GM12891 (cell line): ENCODE results near the gene HSD17B12.

Experiments used
- DNase-seq: peaks from one replicate; pipeline ENCODE4 v3.0.0; 2011; ENCODE audit warnings: low spot score; ENCODE audit not compliant: insufficient read length
- FAIRE-seq: peaks from 2 replicates; lab custom pipeline; 2011; peaks lifted over from hg19 to GRCh38; lab: Jason Lieb, UNC
- PAX5 ChIP-seq: IDR thresholded peaks from 2 replicates; pipeline ENCODE4 v1.6.1; 2011; ENCODE audit warnings: low read length, moderate library complexity, mild to moderate bottlenecking; ENCODE audit not compliant: insufficient read depth, severe bottlenecking
- POLR2A ChIP-seq: IDR thresholded peaks from 2 replicates; pipeline ENCODE4 v1.6.1; 2011; ENCODE audit warnings: low read depth, low read length, control low read depth
- POLR2AphosphoS5 ChIP-seq: IDR thresholded peaks from 2 replicates; pipeline ENCODE4 v1.6.1; 2011; ENCODE audit warnings: low read depth, low read length, control low read depth
- POU2F2 ChIP-seq: IDR thresholded peaks from 2 replicates; pipeline ENCODE4 v1.6.1; 2011; ENCODE audit warnings: low read depth, mild to moderate bottlenecking, control low read depth, low read length, moderate library complexity
- SPI1 ChIP-seq: IDR thresholded peaks from 2 replicates; pipeline ENCODE4 v1.6.1; 2011; ENCODE audit warnings: low read depth, low read length, control low read depth
- TAF1 ChIP-seq: IDR thresholded peaks from 2 replicates; pipeline ENCODE4 v1.6.1; 2011; ENCODE audit warnings: low read depth, low read length, control low read depth

Gene HSD17B12

GRCh38 chr11:43736502-43737200 lies 56.1 kb downstream of the HSD17B12 start:
- DNase-seq (no peak), FAIRE-seq (no peak)
- TF ChIP-seq TAF1: no peak
- TF ChIP-seq SPI1: no peak
- no peak for TF ChIP-seq POU2F2
- TF ChIP-seq PAX5: no peak
- no peak for TF ChIP-seq POLR2AphosphoS5
- TF ChIP-seq POLR2A: no peak

GRCh38 chr11:43737201-43737590 lies 56.7 kb downstream of the HSD17B12 start:
- FAIRE-seq (no peak), DNase-seq (no peak)
- TF ChIP-seq POU2F2 (no peak), PAX5 (no peak), POLR2AphosphoS5 (no peak), POLR2A (no peak)

GRCh38 chr11:43738600-43739409 lies 58.3 kb downstream of the HSD17B12 start:
- FAIRE-seq: peak; percentile 28
- TF ChIP-seq PAX5: no peak
- 0 out of 2 replicates have a peak, but pooled peaks have one; percentile 19 for TF ChIP-seq SPI1
- no peak for DNase-seq

GRCh38 chr11:43746670-43747069 lies 66.1 kb downstream of the HSD17B12 start:
- FAIRE-seq (no peak), DNase-seq (no peak)
- TF ChIP-seq POLR2AphosphoS5 (no peak), POLR2A (no peak), PAX5 (no peak), TAF1 (no peak), SPI1 (no peak), POU2F2 (no peak)

GRCh38 chr11:43747130-43747802 lies 66.7 kb downstream of the HSD17B12 start:
- DNase-seq (no peak), FAIRE-seq (no peak)
- TF ChIP-seq SPI1 (no peak), PAX5 (no peak), POLR2A (no peak)

GRCh38 chr11:43748095-43748494 lies 67.6 kb downstream of the HSD17B12 start:
- FAIRE-seq (no peak), DNase-seq (no peak)
- no peak for TF ChIP-seq POLR2AphosphoS5
- TF ChIP-seq POLR2A: no peak
- TF ChIP-seq POU2F2: no peak

- no peak for FAIRE-seq
- TF ChIP-seq POLR2AphosphoS5: no peak
- no peak for TF ChIP-seq PAX5
- no peak for TF ChIP-seq TAF1
- TF ChIP-seq POU2F2: no peak
- TF ChIP-seq POLR2A: no peak
- TF ChIP-seq SPI1: no peak
- no peak for DNase-seq
These were observed 71.2 kb downstream of the HSD17B12 start for GRCh38 chr11:43751726-43752125.

- no peak for DNase-seq
- FAIRE-seq: no peak
- TF ChIP-seq SPI1 (no peak), TAF1 (no peak), PAX5 (no peak), POLR2A (no peak), POU2F2 (no peak), POLR2AphosphoS5 (no peak)
These were observed 76.0 kb downstream of the HSD17B12 start for GRCh38 chr11:43756575-43756974.

GRCh38 chr11:43758927-43759326 lies 78.4 kb downstream of the HSD17B12 start:
- DNase-seq (no peak), FAIRE-seq (no peak)
- no peak for TF ChIP-seq PAX5
- no peak for TF ChIP-seq TAF1
- peak; percentile 51 for TF ChIP-seq SPI1
- no peak for TF ChIP-seq POU2F2

- no peak for FAIRE-seq
- no peak for DNase-seq
- TF ChIP-seq PAX5: no peak
- no peak for TF ChIP-seq SPI1
- TF ChIP-seq POU2F2: no peak
- TF ChIP-seq TAF1: no peak
- no peak for TF ChIP-seq POLR2A
- no peak for TF ChIP-seq POLR2AphosphoS5
These were observed 80.4 kb downstream of the HSD17B12 start for GRCh38 chr11:43760902-43761301.
